Stimulated activated CD4-positive, alpha-beta T cell treated with anti-CD3 and anti-CD28 coated beads, Interleukin-15, amount 100 ng/mL, for 48 hours (primary cell): Measurements from ENCODE around the gene EMILIN1.
"Not testable (repeated sequence)": the region's sequence is repeated elsewhere in the genome, so short reads cannot be mapped to it uniquely, and the experiment has no call there.

Experiments used
- DNase-seq, 2 donors: peaks; one replicate each; pipeline ENCODE4 v3.0.0-alpha.2; 2020; ENCODE audit warnings: low read depth in 2 of 2

EMILIN1 gene

GRCh38 chr2:27053776-27054175, 24.6 kb upstream of the EMILIN1 start:
- no peak for DNase-seq

DNA sequence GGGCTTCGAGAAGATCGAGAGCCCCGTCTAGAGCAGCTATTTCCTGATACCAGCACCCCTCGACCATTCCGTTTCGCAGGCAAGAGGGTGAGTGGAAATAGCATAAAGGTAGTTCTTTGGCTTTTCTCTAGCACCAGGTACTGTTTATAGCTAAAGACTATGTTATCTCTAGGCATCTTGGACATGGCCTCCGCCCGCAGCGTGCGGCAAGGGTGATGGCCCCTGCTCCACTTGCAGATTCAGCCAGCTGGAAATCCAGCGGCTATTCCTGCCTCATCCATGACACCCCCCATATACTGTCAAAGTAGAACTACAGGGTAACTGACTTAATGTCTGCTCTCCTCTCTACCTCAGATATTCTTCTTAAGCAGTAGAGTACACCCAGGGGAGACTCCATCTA, 23.7 kb upstream of the EMILIN1 start:
- no peak for DNase-seq

DNA sequence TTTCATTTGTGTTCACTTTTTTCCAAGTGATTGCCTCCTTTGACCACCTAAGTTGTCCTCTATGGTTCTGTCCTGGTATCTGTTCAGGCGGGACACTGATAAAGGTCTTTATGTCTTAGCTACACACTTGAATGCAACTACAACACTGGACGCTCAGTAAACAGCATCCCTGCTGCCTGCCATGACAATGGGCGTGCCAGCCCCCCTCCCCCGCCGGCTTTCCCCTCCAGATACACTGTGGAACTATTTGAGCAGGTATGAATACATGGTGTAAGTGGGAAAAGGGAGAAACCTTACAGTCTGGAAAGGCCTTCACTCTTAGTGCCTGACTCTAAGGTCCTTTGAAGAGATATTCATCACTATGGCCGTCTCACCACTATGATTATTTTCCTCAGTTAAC, 21.2 kb upstream of the EMILIN1 start:
- no peak for DNase-seq

DNA sequence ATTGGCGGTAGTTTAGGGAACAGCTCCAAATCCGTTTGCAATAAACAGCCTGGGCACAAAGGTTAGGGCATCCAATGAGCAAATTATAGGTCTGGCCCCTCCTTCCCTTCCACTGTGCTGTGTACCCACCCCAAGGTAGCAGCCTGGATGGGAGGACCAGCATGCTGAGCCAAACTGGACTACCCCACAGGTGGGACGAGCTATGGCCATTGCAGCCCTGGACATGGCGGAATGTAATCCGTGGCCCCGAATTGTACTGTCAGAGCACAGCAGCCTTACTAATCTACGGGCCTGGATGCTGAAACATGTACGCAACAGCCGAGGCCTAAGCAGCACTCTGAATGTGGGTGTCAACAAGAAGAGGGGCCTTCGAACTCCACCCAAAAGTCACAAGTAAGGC, 20.2 kb upstream of the EMILIN1 start:
- DNase-seq = no peak

GRCh38 chr2:27059141-27059820, 19.1 kb upstream of the EMILIN1 start:
- no peak for DNase-seq

DNA sequence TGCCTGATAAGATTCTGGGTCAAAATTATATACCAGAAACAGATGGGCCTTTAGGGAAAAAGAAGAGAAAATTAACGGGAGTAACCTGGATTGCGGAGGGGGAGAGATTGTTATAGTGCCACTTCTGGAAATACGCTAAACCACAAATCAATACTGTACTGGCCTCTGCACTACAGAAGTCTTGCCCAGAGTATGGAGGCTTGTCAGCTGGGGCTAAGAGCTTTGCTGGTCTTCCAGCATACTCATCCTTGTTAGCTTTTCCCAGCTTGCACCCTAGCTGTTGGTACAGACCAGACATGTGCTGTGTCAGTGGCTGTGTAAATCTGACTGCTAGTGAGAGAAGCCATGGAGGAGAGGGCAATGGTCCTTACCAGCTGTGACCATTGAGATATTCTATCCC, 18.1 kb upstream of the EMILIN1 start:
- no peak for DNase-seq

DNA sequence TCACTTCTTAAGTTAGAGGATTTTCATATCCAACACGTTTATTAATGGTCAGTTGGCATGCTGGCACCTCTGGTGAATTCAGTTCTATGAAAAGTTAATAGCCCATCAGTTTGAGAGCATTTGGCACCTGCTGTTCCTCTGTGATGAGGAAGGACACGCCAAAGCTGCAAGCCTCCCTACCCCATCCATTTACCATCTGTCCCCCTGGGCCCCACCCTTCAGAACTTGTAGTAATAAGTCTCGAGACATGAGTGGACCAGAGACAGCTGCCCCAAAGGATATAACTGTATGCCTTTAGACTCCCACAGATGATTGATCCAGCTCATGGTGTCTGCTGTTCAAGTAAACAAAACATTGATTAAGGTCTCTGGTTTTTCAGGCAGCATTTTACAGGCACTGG, 13.3 kb upstream of the EMILIN1 start:
- no peak for DNase-seq

DNA sequence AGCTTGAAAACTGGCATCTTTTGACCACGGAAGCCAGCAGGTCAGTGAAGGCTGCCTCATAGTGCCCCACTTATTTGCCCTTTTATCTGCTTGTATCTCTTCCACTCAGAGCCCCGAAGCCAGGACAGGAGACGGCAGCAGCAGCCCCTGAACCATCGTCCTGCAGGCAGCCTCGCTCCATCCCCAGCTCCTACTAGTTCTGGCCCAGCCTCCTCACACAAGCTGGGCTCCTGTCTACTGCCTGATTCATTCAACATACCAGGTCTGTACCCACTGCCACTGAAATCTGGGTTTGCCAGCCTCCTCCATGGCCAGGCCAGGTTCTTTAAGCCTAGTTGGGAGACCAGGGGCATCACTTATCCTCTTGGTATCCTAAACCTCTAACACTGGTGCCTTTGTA, 11.0 kb upstream of the EMILIN1 start:
- no peak for DNase-seq

GRCh38 chr2:27069436-27069835, 9.0 kb upstream of the EMILIN1 start:
- no peak for DNase-seq

DNA sequence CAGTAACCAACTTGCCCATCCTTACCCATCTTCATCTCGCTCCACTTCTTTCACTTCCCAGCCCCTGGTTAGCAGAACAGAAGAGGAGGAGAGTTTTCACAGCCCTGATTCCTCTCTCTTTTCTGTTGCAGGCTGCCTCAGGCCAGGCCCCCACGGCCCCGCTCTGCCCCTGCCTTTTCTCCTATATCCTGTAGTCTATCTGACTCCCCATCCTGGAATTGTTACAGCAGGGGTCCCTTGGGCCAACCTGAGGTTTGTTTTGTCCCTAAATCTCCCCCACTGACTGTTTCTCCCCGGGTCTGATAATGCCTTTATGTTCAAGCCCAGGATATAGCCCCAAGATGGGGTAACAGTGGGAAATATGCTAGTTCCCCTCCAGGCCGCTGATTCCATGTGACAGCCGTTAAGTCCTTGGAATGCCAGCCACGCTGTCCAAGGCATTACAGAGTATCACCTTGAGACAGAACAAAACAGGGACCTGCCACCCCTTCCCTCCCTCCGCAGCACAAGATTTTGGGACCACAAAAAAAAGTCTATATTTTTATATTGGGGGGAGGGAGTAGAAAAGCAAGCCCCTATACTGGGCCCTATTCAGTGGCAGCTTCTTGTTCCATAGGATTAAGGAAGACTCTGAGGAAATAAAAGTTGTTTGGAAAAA, 8.3 kb upstream of the EMILIN1 start:
- DNase-seq = no peak

- DNase-seq = no peak
These were observed 7.7 kb upstream of the EMILIN1 start for GRCh38 chr2:27070653-27071276.

DNA sequence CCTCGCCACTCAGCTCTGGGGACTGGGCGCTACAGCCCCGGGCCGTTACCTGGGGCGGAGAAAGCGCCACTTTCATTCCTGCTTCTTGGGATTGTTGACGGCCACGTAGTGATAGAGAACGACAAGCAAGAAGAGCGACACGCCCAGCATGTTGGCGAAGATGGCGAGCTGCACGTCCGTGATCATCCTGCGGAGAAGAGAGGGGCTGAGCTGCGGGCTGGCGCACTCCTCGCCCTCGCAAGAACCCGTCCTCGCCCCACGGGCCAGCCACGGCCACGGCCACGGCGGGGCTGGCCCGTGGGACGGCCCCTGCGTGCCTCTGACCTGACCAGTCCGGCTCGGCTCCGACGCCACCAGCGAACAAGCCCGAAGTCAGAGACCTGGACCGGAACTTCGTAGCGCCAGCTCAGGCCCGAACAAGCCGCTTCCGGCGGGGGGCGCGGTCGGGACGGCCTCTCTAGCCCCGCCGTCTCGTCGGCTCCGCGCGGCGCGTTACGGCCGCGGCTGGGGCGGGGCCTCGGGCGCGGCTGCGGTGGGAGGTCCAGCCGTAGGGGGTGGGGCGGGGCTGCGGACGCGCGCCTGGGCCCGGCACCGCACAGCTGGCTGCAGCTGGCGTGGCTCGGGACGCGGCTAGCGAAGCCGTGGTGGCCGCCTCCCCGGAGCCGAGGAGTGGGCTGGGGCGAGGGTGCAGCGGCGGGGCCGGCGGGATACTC, 7.0 kb upstream of the EMILIN1 start, which contains the start of gene OST4:
Gene OST4, minus strand, starts transcription at position 378 of the 713 bp plus-strand sequence.
- DNase-seq = peak; percentile 78 to 90

DNA sequence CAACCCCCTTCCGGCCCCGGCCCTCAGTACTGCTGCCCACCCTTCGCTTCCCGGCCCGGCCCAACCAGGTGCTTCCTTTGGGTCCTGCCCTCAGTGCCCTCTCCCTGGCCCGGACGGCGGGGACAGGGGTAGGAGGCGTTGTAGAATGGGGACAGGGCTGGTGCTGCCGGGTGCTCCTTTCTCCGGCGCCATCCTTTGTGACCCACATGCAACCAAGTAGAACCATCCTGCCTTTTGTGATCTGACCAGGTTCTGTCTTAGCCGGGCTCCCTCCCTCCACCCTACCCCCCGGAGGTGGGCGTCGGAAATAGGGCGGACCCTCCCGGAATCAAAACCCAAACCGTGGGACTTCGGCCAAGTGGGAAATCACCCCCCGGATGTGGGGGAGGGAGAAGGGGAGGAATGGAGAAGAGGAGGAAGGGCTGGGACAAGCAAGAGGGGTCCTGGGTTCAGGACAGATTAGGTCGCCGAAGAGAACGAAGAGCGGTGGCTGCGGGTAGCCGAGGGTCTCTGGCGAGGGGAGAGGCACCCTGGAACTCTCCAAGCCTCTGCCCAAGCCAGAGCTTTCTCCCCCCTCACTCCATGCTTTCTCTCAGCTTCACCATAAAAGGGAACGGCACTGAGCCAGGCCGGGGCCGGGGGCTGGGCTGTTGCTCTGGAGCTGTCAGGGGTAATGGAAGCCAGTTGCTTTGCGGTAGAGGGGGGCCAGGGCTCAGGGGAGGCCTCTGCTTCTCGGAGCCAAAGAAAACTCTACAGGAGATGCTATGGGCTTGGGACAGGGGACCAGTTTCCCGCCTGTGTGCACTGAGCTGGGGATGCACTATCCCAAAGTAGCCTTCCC, 6.2 kb upstream of the EMILIN1 start:
- no peak for DNase-seq

DNA sequence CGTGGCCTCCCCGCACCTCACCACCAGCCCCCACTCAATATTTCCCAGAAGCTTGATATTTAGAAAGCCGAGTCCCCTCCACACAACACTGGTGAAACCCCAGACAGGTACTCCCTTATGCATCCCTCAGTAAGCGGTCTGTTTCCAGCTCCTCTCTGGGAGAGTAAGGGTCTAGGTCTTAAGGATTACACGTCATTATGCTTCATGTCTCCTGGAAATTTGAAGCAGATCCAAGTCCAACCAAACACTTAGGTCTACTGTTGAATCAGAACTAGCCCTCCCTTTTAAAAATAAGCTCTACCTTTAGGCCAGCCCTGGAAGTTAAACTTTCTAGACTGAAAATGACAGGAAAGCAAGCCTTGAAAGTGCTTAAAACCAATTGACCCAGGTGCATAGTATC, 5.5 kb upstream of the EMILIN1 start:
- no peak for DNase-seq

GRCh38 chr2:27073782-27074181, 4.6 kb upstream of the EMILIN1 start:
- no peak for DNase-seq

GRCh38 chr2:27074738-27075565, 3.5 kb upstream of the EMILIN1 start:
- no peak for DNase-seq

DNA sequence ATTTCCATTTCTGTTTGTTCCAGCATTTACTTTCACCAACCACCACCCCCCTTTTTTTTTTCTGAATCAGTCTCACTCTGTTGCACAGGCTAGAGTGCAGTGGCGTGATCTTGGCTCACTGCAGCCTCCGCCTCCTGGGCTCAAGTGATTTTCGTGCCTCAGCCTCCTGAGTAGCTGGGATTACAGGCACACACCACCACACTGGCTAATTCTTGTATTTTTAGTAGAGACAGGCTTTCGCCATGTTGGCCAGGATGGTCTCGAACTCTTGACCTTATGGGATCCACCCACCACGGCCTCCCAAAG, 2.9 kb upstream of the EMILIN1 start:
- not testable (repeated sequence) for DNase-seq

GRCh38 chr2:27076323-27076722, 2.1 kb upstream of the EMILIN1 start:
- no peak for DNase-seq

- no peak for DNase-seq
These were observed 1.2 kb upstream of the EMILIN1 start for GRCh38 chr2:27077231-27077630.

DNA sequence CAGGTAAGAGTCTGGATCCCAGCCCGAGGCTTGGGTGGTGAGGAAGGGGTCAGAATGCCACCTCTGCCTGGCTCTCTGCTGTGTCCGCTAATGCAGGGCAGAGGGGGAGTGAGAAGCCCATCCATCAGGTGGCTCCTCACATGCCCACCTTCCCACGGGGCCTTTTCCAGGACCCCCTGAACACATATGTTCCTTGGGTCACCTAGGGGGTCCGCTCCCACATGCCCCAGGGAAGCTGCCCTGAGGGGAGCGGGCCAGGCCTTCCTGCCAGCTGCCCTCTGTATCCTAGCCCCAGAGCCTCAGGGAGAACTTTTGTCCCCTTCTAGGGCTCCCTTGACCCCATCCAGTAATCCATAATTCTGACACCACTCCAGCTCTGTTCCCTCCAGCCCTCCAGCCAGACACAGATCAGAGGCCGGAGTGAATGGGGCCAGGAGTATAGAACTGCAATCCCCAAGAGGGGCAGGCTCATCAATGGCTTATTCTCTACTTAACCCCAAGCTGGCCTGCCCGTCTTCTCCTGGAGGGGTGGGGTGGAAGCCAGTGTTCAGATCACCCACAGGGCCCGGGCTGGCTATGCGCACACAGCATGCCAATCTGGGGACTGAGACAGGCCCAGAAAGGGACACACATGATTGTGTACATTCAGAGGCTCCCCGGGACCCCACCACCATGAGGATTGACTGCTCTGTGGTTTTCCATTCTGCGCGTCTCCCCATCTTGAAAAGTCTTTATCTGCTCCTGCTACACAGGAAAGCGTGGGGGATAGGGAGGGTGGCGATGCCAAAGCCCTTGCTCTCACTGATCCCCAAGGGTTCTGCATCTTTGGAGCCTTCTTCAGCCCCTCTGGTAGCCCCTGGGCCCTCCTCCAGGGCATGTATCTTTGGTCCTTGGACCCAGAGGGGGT, 1.1 kb downstream of the EMILIN1 start:
- no peak for DNase-seq
